ENCODE results near the gene ZCCHC4.

The ZCCHC4 gene

DNA sequence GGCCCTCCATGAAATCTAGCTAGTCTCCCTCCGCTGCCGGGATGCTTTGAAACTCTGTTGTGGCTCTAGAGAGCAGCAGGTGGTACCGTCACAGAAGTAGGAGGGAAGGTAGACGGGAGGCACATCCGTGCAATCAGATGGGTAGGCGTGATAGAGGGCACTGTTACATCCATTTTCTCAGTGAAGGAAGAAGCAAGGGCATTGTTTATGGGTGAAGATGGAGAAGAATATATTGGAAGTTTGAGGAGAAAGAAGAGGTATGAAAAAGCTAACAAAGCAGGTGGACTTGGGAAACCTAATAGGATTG is 65.8 kb downstream of the ZCCHC4 start:
- FAIRE-seq, result no peak

DNA sequence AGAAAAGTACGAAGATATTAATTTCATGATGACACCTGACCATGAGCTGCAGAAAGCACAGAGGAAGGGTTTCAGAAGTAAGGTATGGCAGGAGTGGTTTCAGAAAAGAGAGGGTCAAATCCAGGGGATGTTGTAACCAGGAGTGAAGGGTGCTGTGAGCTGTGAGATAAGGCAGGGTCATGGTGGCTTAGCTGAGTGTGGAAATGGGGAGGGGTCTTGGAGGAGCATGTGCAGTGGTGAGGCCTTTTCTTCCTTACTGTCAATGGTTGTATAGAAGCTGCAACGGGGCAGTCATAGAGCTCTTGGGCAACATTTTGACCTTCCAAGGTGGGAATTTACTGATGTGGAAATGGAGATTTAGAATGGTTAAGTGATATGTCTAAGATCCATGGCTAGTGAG is 67.0 kb downstream of the ZCCHC4 start:
- no peak for FAIRE-seq

DNA sequence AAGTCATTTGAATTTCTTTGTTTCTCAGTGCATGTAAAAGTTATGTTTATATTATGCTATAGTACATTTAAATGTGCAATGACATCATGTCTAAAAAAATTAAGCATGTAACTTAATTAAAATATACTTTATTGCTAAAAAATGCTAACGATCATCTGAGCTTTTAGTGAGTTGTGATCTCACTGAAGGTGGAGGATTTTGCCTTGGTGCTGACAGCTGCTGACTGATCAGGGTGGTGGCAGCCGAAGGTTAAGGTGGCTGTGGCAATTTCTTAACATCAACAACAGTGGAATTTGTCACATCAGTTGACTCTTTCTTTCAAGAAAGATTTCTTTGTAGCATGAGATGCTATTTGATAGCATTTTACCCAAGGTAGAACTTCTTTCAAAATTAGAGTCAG is 71.1 kb downstream of the ZCCHC4 start:
- FAIRE-seq, result no peak

DNA sequence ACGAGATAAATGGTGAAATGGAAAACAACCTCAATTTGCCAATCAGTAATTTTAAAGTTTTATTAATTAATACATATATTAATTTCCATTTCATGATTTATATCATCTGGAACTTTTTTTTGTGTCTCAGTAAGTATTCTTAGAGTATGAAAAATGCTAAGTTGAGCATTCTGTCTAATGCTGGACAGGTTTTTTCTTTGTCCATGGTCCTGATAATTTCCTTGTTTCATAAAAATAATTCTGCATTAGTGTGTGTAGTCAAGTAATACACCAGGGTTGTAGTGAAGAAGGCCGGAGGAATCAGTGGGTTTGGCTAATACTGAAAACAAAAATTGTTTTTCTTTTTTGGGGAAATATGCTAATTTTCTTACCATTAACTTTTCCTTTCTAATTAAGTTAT is 74.4 kb downstream of the ZCCHC4 start:
- FAIRE-seq, result no peak

DNA sequence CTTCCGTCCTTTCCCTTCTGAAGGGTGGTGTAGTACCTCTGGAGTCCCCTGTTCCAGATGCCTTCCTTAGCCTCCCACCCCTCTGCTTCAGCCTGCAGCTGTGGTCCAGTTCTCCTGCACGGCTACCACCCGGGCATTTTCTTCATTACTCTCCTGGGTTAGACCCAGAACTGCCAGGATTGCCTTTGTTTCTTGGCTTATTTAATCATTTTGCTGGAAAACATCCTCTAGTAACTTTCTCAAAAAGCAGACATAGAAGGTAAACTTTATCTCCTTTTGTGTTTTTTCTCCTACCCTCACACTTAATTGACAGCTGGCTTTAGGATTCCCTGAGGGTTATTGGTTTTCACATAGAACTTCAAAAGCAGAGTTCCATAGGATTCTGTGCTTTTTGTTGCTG is 84.7 kb downstream of the ZCCHC4 start:
- FAIRE-seq, result no peak

DNA sequence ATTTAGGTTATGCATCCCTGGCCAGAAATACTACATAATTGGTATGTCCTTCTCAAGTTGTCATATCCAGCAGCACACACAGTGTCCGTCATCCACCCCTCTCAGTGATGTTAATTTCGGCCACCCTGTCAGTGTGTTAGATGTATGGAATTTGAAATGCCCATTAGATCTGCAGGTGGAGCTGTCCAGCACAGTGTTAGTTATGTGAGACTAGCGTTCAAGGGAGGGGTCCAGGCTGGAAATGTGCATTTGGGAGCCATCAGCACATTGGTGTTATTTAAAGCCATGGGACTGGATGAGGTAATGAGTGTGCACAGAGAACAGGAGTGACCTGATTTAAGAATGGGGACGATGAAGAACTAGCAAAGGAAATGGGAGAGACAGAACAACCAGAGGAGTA is 86.9 kb downstream of the ZCCHC4 start:
- no peak for FAIRE-seq

DNA sequence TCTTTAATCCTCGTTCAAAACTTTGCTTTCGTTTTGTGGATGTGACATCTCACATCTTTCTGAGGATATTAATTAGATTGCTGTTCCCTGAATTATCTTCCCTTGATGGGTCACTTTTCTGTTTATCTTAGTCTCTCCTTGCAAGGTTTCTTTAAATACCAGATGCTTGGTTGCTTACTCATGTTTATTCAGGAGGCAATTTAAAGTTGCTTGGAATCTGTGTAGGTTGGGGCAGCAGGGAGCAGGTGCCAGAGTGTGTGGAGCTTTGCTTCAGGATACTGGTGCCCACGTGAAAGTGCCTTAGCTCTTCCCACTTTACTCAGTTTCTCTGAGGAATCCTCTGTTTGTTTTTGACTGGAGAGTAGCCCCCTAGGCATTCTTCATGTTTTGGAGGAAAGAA is 88.5 kb downstream of the ZCCHC4 start:
- no peak for FAIRE-seq

DNA sequence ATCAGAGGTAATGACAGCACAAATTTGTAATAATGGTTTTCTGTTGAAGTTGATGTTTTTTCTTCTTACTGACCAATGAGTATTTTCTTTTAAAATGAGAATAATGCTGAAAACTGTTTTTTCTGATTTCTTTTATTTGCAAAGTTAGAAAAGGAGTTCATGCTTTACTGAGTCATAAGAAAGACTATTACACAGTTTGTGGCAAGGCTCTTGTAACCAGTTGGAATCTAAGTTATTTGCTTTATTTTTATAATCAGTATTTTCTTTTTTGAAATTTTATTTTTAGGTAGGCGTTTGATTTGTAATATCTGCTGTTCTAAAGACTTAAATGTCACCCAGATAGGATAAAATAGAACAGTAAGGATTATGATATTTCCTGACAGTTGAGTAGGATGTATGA is 89.9 kb downstream of the ZCCHC4 start:
- no peak for FAIRE-seq

DNA sequence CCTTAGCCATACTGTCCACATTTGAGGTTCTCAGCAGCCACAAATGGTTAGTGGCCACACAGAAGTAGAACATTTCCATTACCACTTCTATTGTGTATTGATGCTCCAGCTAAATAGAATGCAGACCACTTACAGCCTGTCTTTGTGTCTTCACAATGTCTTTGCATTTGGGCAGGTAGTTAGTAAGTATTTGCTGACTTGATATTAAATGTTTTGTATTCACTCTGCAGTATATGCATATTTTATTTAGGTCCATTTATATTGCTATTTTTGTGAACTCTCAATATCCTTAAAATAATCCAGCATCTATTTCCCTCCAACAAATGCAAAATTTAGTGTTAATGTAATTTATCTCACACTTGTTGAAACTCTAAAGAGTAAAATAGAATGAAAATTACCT is 91.1 kb downstream of the ZCCHC4 start:
- no peak for FAIRE-seq

DNA sequence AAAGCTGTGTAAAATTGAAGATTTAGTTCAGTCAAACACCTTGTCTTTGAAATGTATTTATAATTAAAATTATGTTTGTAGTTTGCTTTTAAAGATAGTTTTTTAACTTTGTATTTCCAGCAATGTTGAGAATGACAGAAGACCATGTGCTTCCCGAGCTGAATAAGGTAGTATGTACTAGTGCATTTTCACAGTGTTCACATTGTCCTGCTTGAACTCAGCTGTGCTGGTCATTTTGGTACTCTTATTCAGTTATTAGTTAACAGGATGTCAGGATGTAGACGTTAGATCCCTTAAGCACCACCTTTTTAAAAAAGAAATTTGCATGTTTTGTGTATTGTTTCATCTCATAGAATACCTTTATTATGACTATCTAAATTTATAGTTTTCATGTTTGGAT is 92.9 kb downstream of the ZCCHC4 start:
- FAIRE-seq, result no peak

DNA sequence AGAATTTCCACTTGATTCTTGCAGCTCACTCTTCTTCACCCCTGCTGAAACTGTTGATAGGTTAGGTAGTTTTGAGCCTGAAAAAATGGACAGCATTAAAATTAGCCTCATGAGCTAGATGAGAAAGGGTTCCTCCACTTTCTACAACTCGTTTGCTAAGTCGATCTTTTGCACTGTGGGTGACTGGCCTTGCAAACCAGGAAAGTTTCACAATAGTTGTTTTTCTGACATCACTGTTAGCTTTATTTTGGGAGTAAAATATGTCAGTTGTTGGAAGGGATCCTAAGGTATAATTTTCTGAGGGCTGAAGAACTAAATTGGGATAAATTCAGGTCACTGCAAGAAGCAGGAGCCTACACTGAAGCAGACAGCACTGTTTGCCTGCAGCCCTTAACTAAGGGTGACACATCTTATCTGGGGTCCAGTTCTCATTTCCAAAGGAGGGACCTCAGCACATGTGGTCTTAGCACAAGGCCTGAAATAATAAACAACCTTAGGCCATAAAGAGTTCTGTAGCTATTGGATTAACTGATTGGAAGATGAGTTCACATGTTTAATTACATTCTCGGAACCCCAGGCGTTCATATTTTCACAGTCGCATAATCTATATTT is 93.6 kb downstream of the ZCCHC4 start:
- no peak for FAIRE-seq

DNA sequence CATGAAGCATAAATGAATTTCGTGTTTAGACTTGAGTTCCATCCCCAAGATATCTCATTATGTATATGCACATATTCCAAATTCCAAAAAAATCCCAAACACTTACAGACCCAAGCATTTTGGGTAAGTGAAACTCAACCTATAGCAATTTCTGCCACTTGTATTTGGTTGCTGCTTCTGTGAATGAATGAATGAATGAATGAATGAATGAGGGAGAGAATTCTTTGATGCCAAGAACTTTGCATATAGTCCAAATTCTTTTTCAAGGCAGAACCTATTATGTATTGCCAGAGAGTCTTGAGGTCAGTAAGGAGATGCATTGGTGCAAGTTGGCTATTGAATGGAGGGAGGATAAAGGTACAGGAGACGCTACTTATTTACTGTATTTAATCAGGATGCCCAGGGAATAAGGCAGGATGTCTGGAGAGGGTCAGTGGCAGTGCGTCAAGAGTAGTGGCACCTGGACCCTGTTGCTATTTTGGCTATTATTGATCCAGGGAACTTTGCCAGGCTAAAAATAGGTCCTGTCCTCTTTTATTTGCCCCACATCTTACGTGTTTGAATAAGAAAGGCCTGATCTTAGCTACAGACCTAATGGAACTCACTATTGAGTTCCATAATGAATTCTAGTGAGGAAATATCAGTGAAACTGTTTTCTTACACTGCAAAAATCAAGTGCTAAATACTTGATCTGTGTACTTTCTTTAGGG is 98.4 kb downstream of the ZCCHC4 start:
- FAIRE-seq, result no peak

DNA sequence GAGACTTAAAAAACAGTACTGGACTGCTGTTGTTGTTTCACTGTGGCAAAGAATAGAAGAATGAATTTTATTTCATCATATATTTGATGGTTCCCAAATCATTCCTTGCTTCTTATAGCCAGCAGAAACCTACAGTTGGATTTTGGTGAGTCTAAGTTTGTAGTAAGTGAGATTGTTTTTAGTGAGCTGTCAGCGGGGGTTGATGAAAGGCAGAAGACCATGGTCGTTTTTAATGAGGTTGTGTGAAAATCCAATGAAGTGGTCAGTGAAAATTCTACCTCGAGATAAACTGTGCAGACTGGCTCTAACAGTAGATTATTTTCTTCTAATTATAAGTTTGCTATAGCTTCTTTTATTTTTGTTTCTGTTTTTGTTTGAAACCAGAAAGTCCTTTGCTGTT is 100.7 kb downstream of the ZCCHC4 start:
- no peak for FAIRE-seq

DNA sequence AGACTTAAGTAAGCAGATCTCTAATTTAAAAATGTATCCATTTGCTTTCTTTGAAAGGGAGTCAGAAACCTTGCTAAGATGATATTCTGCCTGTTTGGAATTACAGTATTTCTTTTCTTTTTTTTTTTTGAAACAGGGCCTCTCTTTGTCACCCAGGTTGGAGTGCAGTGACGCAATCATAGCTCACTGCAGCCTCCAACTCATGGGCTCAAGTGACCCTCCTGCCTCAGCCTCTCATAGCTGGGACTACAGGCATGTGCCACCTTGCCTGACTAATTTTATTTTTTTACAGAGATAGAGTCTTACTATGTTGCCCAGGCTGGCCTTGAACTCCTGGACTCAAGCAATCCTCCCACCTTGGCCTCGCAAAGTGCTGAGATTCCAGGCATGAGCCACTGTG is 104.4 kb downstream of the ZCCHC4 start:
- FAIRE-seq, result no peak
